H9 (cell line): Measurements from ENCODE around the gene ATG12. TPM values are rescaled to one million over a fixed set of nuclear protein-coding genes. Genes with fewer than 3 reads are reported as not detected.

Experiments used
- DNase-seq: peaks from one replicate; pipeline ENCODE4 v3.0.0-alpha.2; 2017
- H2AFZ ChIP-seq: one replicate; pipeline ENCODE4 v1.6.1; 2013; ENCODE audit warnings: mild to moderate bottlenecking, low read length, control low read depth, moderate library complexity
- H2AK5ac ChIP-seq: 2 replicates; pipeline ENCODE4 v1.6.1; 2013; ENCODE audit warnings: low read length, control low read depth, mixed read lengths; ENCODE audit not compliant: insufficient read length
- H2BK120ac ChIP-seq: one replicate; pipeline ENCODE4 v1.6.1; 2013; ENCODE audit warnings: low read depth, mild to moderate bottlenecking, low read length, control low read depth, inconsistent platforms; ENCODE audit not compliant: poor library complexity, severe bottlenecking
- H2BK12ac ChIP-seq: 2 replicates; pipeline ENCODE4 v1.6.1; 2013; ENCODE audit warnings: low read length, control low read depth, mixed read lengths, low read depth; ENCODE audit not compliant: insufficient read length
- H2BK15ac ChIP-seq: 2 replicates; pipeline ENCODE4 v1.6.1; 2013; ENCODE audit warnings: low read depth, low read length, control low read depth
- H2BK20ac ChIP-seq: one replicate; pipeline ENCODE4 v1.6.1; 2013; ENCODE audit warnings: low read depth, mild to moderate bottlenecking, low read length, control low read depth, inconsistent platforms; ENCODE audit not compliant: poor library complexity, severe bottlenecking
- H2BK5ac ChIP-seq: 2 replicates; pipeline ENCODE4 v1.6.1; 2013; ENCODE audit warnings: low read length, control low read depth, mixed read lengths; ENCODE audit not compliant: insufficient read length
- H3K14ac ChIP-seq: 2 replicates; pipeline ENCODE4 v1.6.1; 2013; ENCODE audit warnings: low read length, control low read depth; ENCODE audit not compliant: insufficient read depth
- H3K18ac ChIP-seq: 2 replicates; pipeline ENCODE4 v1.6.1; 2013; ENCODE audit warnings: low read depth, mild to moderate bottlenecking, mixed read lengths, low read length, control low read depth; ENCODE audit not compliant: insufficient read length
- H3K23ac ChIP-seq: 2 replicates; pipeline ENCODE4 v1.6.1; 2013; ENCODE audit warnings: low read length, control low read depth, mixed read lengths, low read depth; ENCODE audit not compliant: insufficient read length
- H3K23me2 ChIP-seq: 2 replicates; pipeline ENCODE4 v1.6.1; 2013; ENCODE audit warnings: low read depth, mild to moderate bottlenecking, mixed read lengths, low read length, control low read depth; ENCODE audit not compliant: insufficient read length, poor library complexity, severe bottlenecking
- H3K27ac ChIP-seq: 2 replicates; pipeline ENCODE4 v1.5.1; 2013; ENCODE audit warnings: low read length, control low read depth, mixed read lengths, low read depth; ENCODE audit not compliant: insufficient read length
- H3K27me3 ChIP-seq: 2 replicates; pipeline ENCODE4 v1.6.1; 2013; ENCODE audit warnings: low read length, control low read depth, inconsistent platforms; ENCODE audit not compliant: insufficient read depth
- H3K4ac ChIP-seq: 2 replicates; pipeline ENCODE4 v1.6.1; 2013; ENCODE audit warnings: low read depth, mild to moderate bottlenecking, control low read depth, inconsistent platforms, low read length, moderate library complexity
- H3K4me1 ChIP-seq: 2 replicates; pipeline ENCODE4 v1.6.1; 2013; ENCODE audit warnings: low read length, control low read depth, inconsistent platforms; ENCODE audit not compliant: insufficient read depth
- H3K4me2 ChIP-seq: 2 replicates; pipeline ENCODE4 v1.6.1; 2013; ENCODE audit warnings: low read length, control low read depth, mixed read lengths; ENCODE audit not compliant: insufficient read length, insufficient read depth
- H3K56ac ChIP-seq: 2 replicates; pipeline ENCODE4 v1.6.1; 2013; ENCODE audit warnings: low read depth, mild to moderate bottlenecking, mixed read lengths, low read length, control low read depth; ENCODE audit not compliant: insufficient read length
- H3K79me1 ChIP-seq: 2 replicates; pipeline ENCODE4 v1.6.1; 2013; ENCODE audit warnings: low read depth, mild to moderate bottlenecking, moderate library complexity, low read length, control low read depth, inconsistent platforms; ENCODE audit not compliant: insufficient read depth, poor library complexity, severe bottlenecking
- H3K79me2 ChIP-seq: 2 replicates; pipeline ENCODE4 v1.6.1; 2013; ENCODE audit warnings: low read length, control low read depth, inconsistent platforms; ENCODE audit not compliant: insufficient read depth
- H3K9ac ChIP-seq: 2 replicates; pipeline ENCODE4 v1.6.1; 2013; ENCODE audit warnings: low read length, control low read depth, mixed read lengths; ENCODE audit not compliant: insufficient read length; ENCODE audit errors: extremely low read depth
- H3K9me3 ChIP-seq: one replicate; pipeline ENCODE4 v1.6.1; 2013; ENCODE audit warnings: low read depth, low read length, inconsistent platforms; ENCODE audit not compliant: control insufficient read depth
- H3T11ph ChIP-seq: one replicate; pipeline ENCODE4 v1.6.1; 2013; ENCODE audit warnings: mild to moderate bottlenecking, low read length, control low read depth, inconsistent platforms
- H4K20me1 ChIP-seq: one replicate; pipeline ENCODE4 v1.6.1; 2013; ENCODE audit not compliant: control insufficient read depth, insufficient read length, insufficient read depth
- H4K5ac ChIP-seq: 2 replicates; pipeline ENCODE4 v1.6.1; 2013; ENCODE audit warnings: low read depth, mild to moderate bottlenecking, mixed read lengths, low read length, control low read depth; ENCODE audit not compliant: insufficient read length
- H4K8ac ChIP-seq: replicated peaks from 2 replicates; pipeline ENCODE4 v1.6.1; 2013; ENCODE audit warnings: low read length, control low read depth, mixed read lengths, low read depth; ENCODE audit not compliant: insufficient read length
- H4K91ac ChIP-seq: 2 replicates; pipeline ENCODE4 v1.6.1; 2013; ENCODE audit warnings: low read depth, mild to moderate bottlenecking, moderate library complexity, mixed read lengths, low read length, control low read depth; ENCODE audit not compliant: insufficient read length
- H3K27ac Mint-ChIP-seq, 3 experiments: 2 replicates in 2 of 3; 3 replicates in 1 of 3; pipeline ENCODE4 v1.8.0; 2020 to 2021; ENCODE audit warnings: mixed read lengths in 3 of 3, mild to moderate bottlenecking in 1 of 3, moderate library complexity in 1 of 3
- H3K27me3 Mint-ChIP-seq: 2 replicates; pipeline ENCODE4 v1.8.0; 2021; ENCODE audit warnings: low read depth, mild to moderate bottlenecking, moderate library complexity, mixed read lengths
- H3K36me3 Mint-ChIP-seq, 3 experiments: 2 replicates in 2 of 3; 3 replicates in 1 of 3; pipeline ENCODE4 v1.8.0; 2020 to 2021; ENCODE audit warnings: low read depth in 3 of 3, mixed read lengths in 3 of 3; ENCODE audit not compliant: insufficient read depth in 1 of 3
- H3K4me1 Mint-ChIP-seq, 2 experiments: 2 replicates each; pipeline ENCODE4 v1.8.0; 2020; ENCODE audit warnings: mixed read lengths in 2 of 2
- H3K4me3 Mint-ChIP-seq, 2 experiments: 2 replicates in 1 of 2; 3 replicates in 1 of 2; pipeline ENCODE4 v1.8.0; 2020 to 2021; ENCODE audit warnings: mild to moderate bottlenecking in 2 of 2, mixed read lengths in 2 of 2, moderate library complexity in 1 of 2
- H3K9me3 Mint-ChIP-seq, 2 experiments: 2 replicates in 1 of 2; 3 replicates in 1 of 2; pipeline ENCODE4 v1.8.0; 2020; ENCODE audit warnings: mild to moderate bottlenecking in 2 of 2, mixed read lengths in 2 of 2, moderate library complexity in 1 of 2
- total RNA-seq: library from RNA; stranded (reverse); gene quantifications from 2 replicates; pipeline ENCODE4 v1.2.1, GENCODE V29; 2021
- TF ChIP-seq, protein P1 (sequence below): fragments of 200-600 bp; sonication (generic); conservative IDR thresholded peaks from 3 replicates; pipeline ENCODE4 v1.8.0; 2021; ENCODE audit warnings: antibody characterized with exemption, mild to moderate bottlenecking

ATG12 gene
- total RNA-seq, 1 experiment from 2014 or later, result 52.9 TPM

GRCh38 chr5:115811406-115811805 lies 30.0 kb downstream of the ATG12 start:
- H4K8ac ChIP-seq, result no peak overlapping the region
- no peak overlapping the region for H2AK5ac ChIP-seq
- H3K4ac ChIP-seq, result no peak overlapping the region
- no peak overlapping the region for H3K56ac ChIP-seq
- no peaks in the 10 kb centered on the region for H3K9me3 Mint-ChIP-seq
- no peak overlapping the region for H3K18ac ChIP-seq
- peaks cover 6 to 25% (median 12%) of the 10 kb centered on the region in 3 experiments for H3K36me3 Mint-ChIP-seq
- H4K91ac ChIP-seq, result no peak overlapping the region
- no peak overlapping the region for H4K5ac ChIP-seq
- H3K23me2 ChIP-seq, result peaks cover 7% of the 10 kb centered on the region
- H2BK120ac ChIP-seq, result no peak overlapping the region
- no peak overlapping the region for H2BK5ac ChIP-seq
- H3K14ac ChIP-seq, result no peak overlapping the region
- no peaks in the 10 kb centered on the region for H3K9me3 ChIP-seq
- DNase-seq, result no peak
- no peak overlapping the region for H2BK12ac ChIP-seq
- no peak overlapping the region for H2AFZ ChIP-seq
- TF ChIP-seq, protein P1, sequence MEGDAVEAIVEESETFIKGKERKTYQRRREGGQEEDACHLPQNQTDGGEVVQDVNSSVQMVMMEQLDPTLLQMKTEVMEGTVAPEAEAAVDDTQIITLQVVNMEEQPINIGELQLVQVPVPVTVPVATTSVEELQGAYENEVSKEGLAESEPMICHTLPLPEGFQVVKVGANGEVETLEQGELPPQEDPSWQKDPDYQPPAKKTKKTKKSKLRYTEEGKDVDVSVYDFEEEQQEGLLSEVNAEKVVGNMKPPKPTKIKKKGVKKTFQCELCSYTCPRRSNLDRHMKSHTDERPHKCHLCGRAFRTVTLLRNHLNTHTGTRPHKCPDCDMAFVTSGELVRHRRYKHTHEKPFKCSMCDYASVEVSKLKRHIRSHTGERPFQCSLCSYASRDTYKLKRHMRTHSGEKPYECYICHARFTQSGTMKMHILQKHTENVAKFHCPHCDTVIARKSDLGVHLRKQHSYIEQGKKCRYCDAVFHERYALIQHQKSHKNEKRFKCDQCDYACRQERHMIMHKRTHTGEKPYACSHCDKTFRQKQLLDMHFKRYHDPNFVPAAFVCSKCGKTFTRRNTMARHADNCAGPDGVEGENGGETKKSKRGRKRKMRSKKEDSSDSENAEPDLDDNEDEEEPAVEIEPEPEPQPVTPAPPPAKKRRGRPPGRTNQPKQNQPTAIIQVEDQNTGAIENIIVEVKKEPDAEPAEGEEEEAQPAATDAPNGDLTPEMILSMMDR, result no peak
- no peak overlapping the region for H3K4me2 ChIP-seq
- no peak overlapping the region for H3K23ac ChIP-seq
- H2BK20ac ChIP-seq, result no peak overlapping the region
- no peak overlapping the region for H3T11ph ChIP-seq
- H4K20me1 ChIP-seq, result no peaks in the 10 kb centered on the region
- H3K4me3 Mint-ChIP-seq, result no peak overlapping the region
- H3K79me2 ChIP-seq, result no peaks in the 10 kb centered on the region
- no peak overlapping the region for H3K27ac ChIP-seq
- H2BK15ac ChIP-seq, result no peak overlapping the region
- H3K9ac ChIP-seq, result no peak overlapping the region
- H3K27me3 Mint-ChIP-seq, result peaks cover 28% of the 10 kb centered on the region
- peaks cover 9% of the 10 kb centered on the region; the same call in 1 of the 2 replicates for H3K27me3 ChIP-seq
- no peaks in the 10 kb centered on the region for H3K4me1 ChIP-seq
- H3K27ac Mint-ChIP-seq, result no peak overlapping the region
- no peaks in the 10 kb centered on the region for H3K79me1 ChIP-seq
- H3K4me1 Mint-ChIP-seq, result peaks cover 31 to 35% of the 10 kb centered on the region in 2 experiments
